Measurements from ENCODE around the gene NME3. TPM values are rescaled to one million over a fixed set of nuclear protein-coding genes. Genes with fewer than 3 reads are reported as not detected.

Gene NME3
- total and polyA plus RNA-seq, 10 of the 15 experiments (the other 5 are each of a cell fraction or from before 2014, with no cell fraction given): 0.61 to 55.5 (median 26.5) TPM

- ChIA-PET RAD21 (ENCODE audit: unreplicated experiment) (no interaction called here), SMC1A (ENCODE audit: uncharacterized antibody, unreplicated experiment) (no interaction called here), CTCF (interaction anchor here (0.6 kb wide), 1 partner anchor 9 kb away, joined by 3 read pairs; the partner anchor contains the start of genes EME2 and MRPS34), POLR2A (interaction anchor here (2.5 kb wide), 1 partner anchor 9 kb away, joined by 39 read pairs; the partner anchor contains the start of genes EME2, MRPS34 and NME3)
- TF ChIP-seq ZBED1 (IDR thresholded peaks at IDR 0.05; ENCODE audit: borderline replicate concordance): peak; percentile 10; the same call in 1 of the 2 replicates
- TF ChIP-seq SIN3A (IDR thresholded peaks at IDR 0.05; ENCODE audit: low read depth, low read length): no peak
- no peak for TF ChIP-seq BACH1 (IDR thresholded peaks at IDR 0.05; ENCODE audit: borderline replicate concordance)
- TF ChIP-seq WRNIP1 (IDR thresholded peaks at IDR 0.05; ENCODE audit: borderline replicate concordance, low read depth, low read length): no peak
- TF ChIP-seq NFYA (IDR thresholded peaks at IDR 0.05; ENCODE audit: borderline replicate concordance, low read depth, low read length): no peak
- no peak for TF ChIP-seq ZSCAN29 (IDR thresholded peaks at IDR 0.05)
- peak overlapping the region; percentile 71 for H3K9ac ChIP-seq (ENCODE audit: control insufficient read depth, insufficient read depth, low read length)
- no peak overlapping the region for H2AFZ ChIP-seq (ENCODE audit: control insufficient read depth, low read depth, low read length)
- intact Hi-C loops (cut with micrococcal nuclease; ENCODE audit: unreplicated experiment): no loop called here
- H3K4me3 ChIP-seq: peak overlapping the region; percentile 94; the same call in 1 of the 2 replicates
- BruUV-seq (replicated peaks): no TSS peak
- peaks cover 4 to 8% of the 10 kb centered on the region in 2 experiments; a peak in 3 of 4 replicates for H3K36me3 ChIP-seq (ENCODE audit: control insufficient read depth in 2 of 2, insufficient read depth in 2 of 2, low read length in 1 of 2)
- no peaks in the 10 kb centered on the region for H3K27me3 ChIP-seq (replicated peaks in 1 of 2; ENCODE audit: control insufficient read depth in 2 of 2, insufficient read depth in 2 of 2, low read length in 1 of 2)
- ATAC-seq (no peak), DNase-seq (ENCODE audit: low read depth, low spot score) (no peak), FAIRE-seq (no peak)
- no peaks in the 10 kb centered on the region for H3K9me3 ChIP-seq (replicated peaks; ENCODE audit: control insufficient read depth, insufficient read depth, low read length)
- in situ Hi-C loops (cut with MboI): no loop called here
- no peak overlapping the region for H3K27ac ChIP-seq (ENCODE audit: control insufficient read depth, insufficient read depth)
- no peaks in the 10 kb centered on the region for H4K20me1 ChIP-seq (ENCODE audit: control insufficient read depth, insufficient read depth)
- peaks cover 15% of the 10 kb centered on the region for H3K79me2 ChIP-seq (ENCODE audit: control insufficient read depth, insufficient read depth, low read length)
- H3K4me2 ChIP-seq (ENCODE audit: control insufficient read depth, insufficient read depth): peak overlapping the region; percentile 77
- WGBS (ENCODE audit: insufficient coverage, insufficient replicate concordance, low lambda C conversion rate, missing lambda C conversion rate): 85% methylated on average over 19 of the region's 20 CpGs
- peaks cover 6% of the 10 kb centered on the region; the same call in 1 of the 2 replicates for H3K4me1 ChIP-seq (ENCODE audit: control insufficient read depth, insufficient read depth, low read length)
Measured at GRCh38 chr16:1781254-1781653, 9.9 kb upstream of the NME3 start.

GRCh38 chr16:1780677-1781072, 9.3 kb upstream of the NME3 start:
- no peaks in the 10 kb centered on the region for H4K20me1 ChIP-seq (ENCODE audit: control insufficient read depth, insufficient read depth)
- ChIA-PET RAD21 (ENCODE audit: unreplicated experiment) (no interaction called here), SMC1A (ENCODE audit: uncharacterized antibody, unreplicated experiment) (no interaction called here), CTCF (interaction anchor here (0.6 kb wide), 1 partner anchor 8 kb away, joined by 3 read pairs; the partner anchor contains the start of genes EME2 and MRPS34), POLR2A (no interaction called here)
- FAIRE-seq (no peak), ATAC-seq (no peak), DNase-seq (ENCODE audit: low read depth, low spot score) (no peak)
- TSS peak; percentile 63 for BruUV-seq (replicated peaks)
- no peak overlapping the region for H3K4me3 ChIP-seq
- H2AFZ ChIP-seq (ENCODE audit: control insufficient read depth, low read depth, low read length): no peak overlapping the region
- TF ChIP-seq POLR2A (IDR thresholded peaks at IDR 0.05; ENCODE audit: low read depth, low read length) (no peak), ZBED1 (IDR thresholded peaks at IDR 0.05; ENCODE audit: borderline replicate concordance) (peak; percentile 3; the same call in 1 of the 2 replicates)
- no peak overlapping the region for H3K9ac ChIP-seq (ENCODE audit: control insufficient read depth, insufficient read depth, low read length)
- intact Hi-C loops (cut with micrococcal nuclease; ENCODE audit: unreplicated experiment) (no loop called here), in situ Hi-C loops (cut with MboI) (no loop called here)
- H3K36me3 ChIP-seq (ENCODE audit: control insufficient read depth in 2 of 2, insufficient read depth in 2 of 2, low read length in 1 of 2): peaks cover 8% of the 10 kb centered on the region in 2 experiments; a peak in 3 of 4 replicates
- no peaks in the 10 kb centered on the region for H3K27me3 ChIP-seq (replicated peaks in 1 of 2; ENCODE audit: control insufficient read depth in 2 of 2, insufficient read depth in 2 of 2, low read length in 1 of 2)
- WGBS (ENCODE audit: insufficient coverage, insufficient replicate concordance, low lambda C conversion rate, missing lambda C conversion rate): 89% methylated on average over 6 of the region's 6 CpGs
- H3K79me2 ChIP-seq (ENCODE audit: control insufficient read depth, insufficient read depth, low read length): peaks cover 15% of the 10 kb centered on the region
- no peak overlapping the region for H3K27ac ChIP-seq (ENCODE audit: control insufficient read depth, insufficient read depth)
- H3K4me1 ChIP-seq (ENCODE audit: control insufficient read depth, insufficient read depth, low read length): peaks cover 6% of the 10 kb centered on the region; the same call in 1 of the 2 replicates
- peak overlapping the region; percentile 77 for H3K4me2 ChIP-seq (ENCODE audit: control insufficient read depth, insufficient read depth)
- H3K9me3 ChIP-seq (replicated peaks; ENCODE audit: control insufficient read depth, insufficient read depth, low read length): no peaks in the 10 kb centered on the region

All from GM12878 (cell line).